PC-3 (cell line): ENCODE measurements around the gene HNRNPD.

ENCODE experiments used
- EZH2phosphoT487 ChIP-seq: fragments of 300-600 bp; sonication (generic); IDR thresholded peaks from 2 replicates; pipeline ENCODE4 v1.6.1; 2018; ENCODE audit warnings: mild to moderate bottlenecking, antibody characterized with exemption, low read length, borderline replicate concordance
- TF ChIP-seq, protein P1 (sequence below): fragments of 300-600 bp; sonication (generic); conservative IDR thresholded peaks from 2 replicates; pipeline ENCODE4 v1.5.1; 2017; ENCODE audit warnings: antibody characterized with exemption, low read depth, mild to moderate bottlenecking, low read length

DNA sequence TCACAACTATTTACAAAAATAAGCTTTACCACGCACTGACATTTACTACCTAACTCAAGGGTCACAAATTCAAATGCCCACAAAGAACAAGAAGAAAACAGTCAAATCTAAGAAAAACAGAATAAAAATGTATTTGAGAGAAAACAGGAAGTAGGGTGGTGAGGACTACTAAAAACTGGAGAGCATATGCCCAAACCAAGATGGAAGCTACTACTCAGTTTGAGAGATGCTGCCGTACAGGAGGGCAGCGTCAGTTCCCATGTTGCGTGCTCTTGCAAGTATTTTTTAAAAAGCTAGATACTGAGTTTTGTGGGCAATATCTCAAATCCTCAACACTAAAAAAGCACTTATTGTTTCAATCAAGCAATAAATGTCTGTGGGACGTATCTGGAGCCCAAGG is 16.2 kb downstream of the HNRNPD start:
- TF ChIP-seq, protein P1, sequence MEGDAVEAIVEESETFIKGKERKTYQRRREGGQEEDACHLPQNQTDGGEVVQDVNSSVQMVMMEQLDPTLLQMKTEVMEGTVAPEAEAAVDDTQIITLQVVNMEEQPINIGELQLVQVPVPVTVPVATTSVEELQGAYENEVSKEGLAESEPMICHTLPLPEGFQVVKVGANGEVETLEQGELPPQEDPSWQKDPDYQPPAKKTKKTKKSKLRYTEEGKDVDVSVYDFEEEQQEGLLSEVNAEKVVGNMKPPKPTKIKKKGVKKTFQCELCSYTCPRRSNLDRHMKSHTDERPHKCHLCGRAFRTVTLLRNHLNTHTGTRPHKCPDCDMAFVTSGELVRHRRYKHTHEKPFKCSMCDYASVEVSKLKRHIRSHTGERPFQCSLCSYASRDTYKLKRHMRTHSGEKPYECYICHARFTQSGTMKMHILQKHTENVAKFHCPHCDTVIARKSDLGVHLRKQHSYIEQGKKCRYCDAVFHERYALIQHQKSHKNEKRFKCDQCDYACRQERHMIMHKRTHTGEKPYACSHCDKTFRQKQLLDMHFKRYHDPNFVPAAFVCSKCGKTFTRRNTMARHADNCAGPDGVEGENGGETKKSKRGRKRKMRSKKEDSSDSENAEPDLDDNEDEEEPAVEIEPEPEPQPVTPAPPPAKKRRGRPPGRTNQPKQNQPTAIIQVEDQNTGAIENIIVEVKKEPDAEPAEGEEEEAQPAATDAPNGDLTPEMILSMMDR, result no peak
- no peak for TF ChIP-seq EZH2phosphoT487
